T-cell (primary cell): Measurements from ENCODE around the gene C1QL1. TPM values are rescaled to one million over a fixed set of nuclear protein-coding genes. Genes with fewer than 3 reads are reported as not detected.

Experiments used
- ATAC-seq, 4 experiments: fragments of 200-7000 bp in 3 of 4; fragments of 150-1000 bp in 1 of 4; cut with Tn5 transposase; replicated peaks in 1 of 4; 1 replicate in 3 of 4; 2 replicates in 1 of 4; pipeline ENCODE4 v1.10.0; 2021; ENCODE audit warnings: moderate library complexity in 3 of 4, mild to moderate bottlenecking in 2 of 4, moderate number of reproducible peaks in 1 of 4
- CTCF ChIA-PET, 2 donors: fragments of 300-600 bp; sonication (Branson Sonifier 250); formaldehyde crosslinking; loops; one replicate each; lab custom pipeline; 2022; ENCODE audit warnings: antibody characterized with exemption in 2 of 2; lab: Charles Lee
- POLR2A ChIA-PET, 2 donors: fragments of 300-600 bp; sonication (Branson Sonifier 250); formaldehyde crosslinking; loops; one replicate each; lab custom pipeline; 2022; ENCODE audit warnings: antibody characterized with exemption in 2 of 2; lab: Charles Lee
- DNase-seq, 35 experiments: peaks; one replicate each; pipeline versions ENCODE4 v3.0.0 to v3.0.0-alpha.2; 2013 to 2023
- H3K27ac ChIP-seq: one replicate; pipeline ENCODE4 v1.5.1; 2013; ENCODE audit warnings: low read length
- H3K27me3 ChIP-seq, 2 experiments: replicated peaks in 1 of 2; 1 replicate in 1 of 2; 2 replicates in 1 of 2; pipeline versions ENCODE4 v1.6.1 to v1.7.0; 2013; ENCODE audit warnings: low read length in 1 of 2, mixed read lengths in 1 of 2; ENCODE audit not compliant: control insufficient read depth in 2 of 2, insufficient read depth in 2 of 2; ENCODE audit errors: extremely low read depth in 1 of 2
- H3K36me3 ChIP-seq, 2 donors: 1 replicate in 1 of 2; 2 replicates in 1 of 2; pipeline versions ENCODE4 v1.6.1 to v1.7.0; 2013; ENCODE audit warnings: low read length in 1 of 2; ENCODE audit not compliant: control insufficient read depth in 2 of 2, insufficient read depth in 1 of 2; ENCODE audit errors: extremely low read depth in 1 of 2
- H3K4me1 ChIP-seq, 2 experiments: 1 replicate in 1 of 2; 2 replicates in 1 of 2; pipeline versions ENCODE4 v1.6.1 to v1.7.0; 2013; ENCODE audit warnings: low read length in 2 of 2, mixed read lengths in 1 of 2; ENCODE audit not compliant: insufficient read depth in 2 of 2, control insufficient read depth in 1 of 2; ENCODE audit errors: extremely low read depth in 1 of 2
- H3K4me3 ChIP-seq, 2 donors: 1 replicate in 1 of 2; 2 replicates in 1 of 2; pipeline versions ENCODE4 v1.5.1 to v1.7.0; 2013; ENCODE audit warnings: mild to moderate bottlenecking in 2 of 2, low read length in 1 of 2, moderate library complexity in 1 of 2; ENCODE audit not compliant: control insufficient read depth in 1 of 2; ENCODE audit errors: extremely low read depth in 1 of 2
- H3K9me3 ChIP-seq: 2 replicates; pipeline ENCODE4 v1.7.0; 2013
- H3K27ac Mint-ChIP-seq, 2 donors: one replicate each; pipeline ENCODE4 v1.8.0; 2020 to 2021; ENCODE audit warnings: mild to moderate bottlenecking in 2 of 2, mixed read lengths in 2 of 2
- H3K27me3 Mint-ChIP-seq, 2 donors: one replicate each; pipeline ENCODE4 v1.8.0; 2021 to 2022; ENCODE audit warnings: mixed read lengths in 2 of 2
- H3K36me3 Mint-ChIP-seq: one replicate; pipeline ENCODE4 v1.8.0; 2021; ENCODE audit warnings: mixed read lengths
- H3K4me1 Mint-ChIP-seq, 3 donors: one replicate each; pipeline ENCODE4 v1.8.0; 2020 to 2022; ENCODE audit warnings: mixed read lengths in 3 of 3, mild to moderate bottlenecking in 1 of 3
- H3K4me3 Mint-ChIP-seq, 3 donors: one replicate each; pipeline ENCODE4 v1.8.0; 2020 to 2022; ENCODE audit warnings: mild to moderate bottlenecking in 3 of 3, mixed read lengths in 3 of 3, moderate library complexity in 3 of 3
- H3K9me3 Mint-ChIP-seq, 3 donors: one replicate each; pipeline ENCODE4 v1.8.0; 2020 to 2022; ENCODE audit warnings: mixed read lengths in 3 of 3
- WGBS: methylation state at CpG from one replicate; pipeline ENCODE4 v1.1.5; 2013; ENCODE audit warnings: missing lambda C conversion rate; ENCODE audit not compliant: insufficient coverage; 5-methylcytosine and 5-hydroxymethylcytosine counted together
- total RNA-seq, 35 experiments: library from RNA in 6 of 35; stranded (reverse) in 6 of 35; fragments of 120-200 nt in 1 of 35; gene quantifications; one replicate each; pipeline versions ENCODE4 v1.2.1 to v1.2.4 and lab custom pipeline; 2013 to 2026

Gene C1QL1
- total RNA-seq, 5 donors from 2014 or later (not counting 1 experiment from before 2014, with no cell fraction given): not detected

DNA sequence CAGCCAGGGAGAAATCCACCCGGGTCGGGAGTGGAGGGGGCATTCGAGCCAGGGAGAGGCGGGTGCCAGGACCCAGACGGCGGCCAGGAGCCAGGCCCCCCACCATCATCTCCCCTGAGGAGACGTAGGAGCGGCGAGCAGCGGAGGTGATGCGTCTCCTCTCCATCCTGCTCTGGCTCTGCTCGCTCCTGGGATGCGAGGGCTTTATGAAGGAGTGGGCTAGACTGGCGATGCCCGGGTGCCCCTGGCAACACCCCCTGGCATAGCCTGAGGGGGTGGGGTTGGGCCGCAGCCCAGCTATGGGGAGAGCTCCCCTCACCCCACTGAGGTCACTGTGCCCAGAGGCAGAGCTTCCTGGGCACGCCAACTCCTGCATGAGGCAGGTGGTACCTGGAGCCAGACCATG is 52.8 kb downstream of the C1QL1 start, which contains the start of gene GFAP:
Gene GFAP (minus strand): TSS at position 180 of the 406 bp plus-strand sequence. CDS start 14 bp downstream, at position 166.
- Histone ChIP-seq H3K9me3 (no peaks in the 10 kb centered on the region), H3K4me1 (peaks cover 0 to 12% of the 10 kb centered on the region in 2 experiments), H3K36me3 (no peaks in the 10 kb centered on the region), H3K27ac (no peak within 1 kb of the TSS), H3K27me3 (peaks cover 2 to 68% of the 10 kb centered on the region in 2 experiments), H3K4me3 (no peak within 1 kb of the TSS)
- 86% methylated on average over 14 of the region's 17 CpGs for WGBS
- H3K4me1 Mint-ChIP-seq: peaks cover 8 to 13% (median 12%) of the 10 kb centered on the region in 3 donors
- H3K4me3 Mint-ChIP-seq: no peak within 1 kb of the TSS
- H3K27me3 Mint-ChIP-seq: peaks cover 25 to 41% of the 10 kb centered on the region in 2 donors
- no peak for DNase-seq
- ChIA-PET POLR2A (no interaction called here), CTCF (no interaction called here)
- H3K9me3 Mint-ChIP-seq: no peaks in the 10 kb centered on the region
- H3K27ac Mint-ChIP-seq: no peak within 1 kb of the TSS
- H3K36me3 Mint-ChIP-seq: no peaks in the 10 kb centered on the region
- no peak for ATAC-seq

DNA sequence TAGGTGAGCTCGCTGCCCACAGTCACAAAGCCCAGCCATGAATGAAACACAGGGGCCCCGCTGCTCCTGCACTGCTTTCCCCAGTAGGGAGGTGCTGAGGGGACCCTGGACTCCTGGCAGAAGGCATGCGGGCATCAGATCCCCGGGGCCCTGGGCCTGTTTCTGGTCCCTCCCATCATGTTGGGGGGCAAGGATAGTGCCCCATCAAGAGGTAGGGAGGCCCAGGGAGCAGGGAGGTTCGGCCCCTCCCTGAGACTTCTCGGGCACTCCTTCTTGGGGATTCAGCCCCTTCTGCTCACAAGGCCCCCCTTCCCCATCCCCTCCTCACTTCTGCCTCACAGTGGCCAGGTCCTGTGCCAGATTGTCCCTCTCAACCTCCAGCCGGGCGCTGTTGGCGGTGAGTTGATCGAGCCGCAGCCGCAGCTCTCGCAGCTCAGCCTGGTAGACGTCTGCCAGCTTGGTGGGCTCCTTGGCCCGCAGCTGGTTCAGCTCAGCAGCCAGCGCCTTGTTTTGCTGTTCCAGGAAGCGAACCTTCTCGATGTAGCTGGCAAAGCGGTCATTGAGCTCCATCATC is 53.3 kb downstream of the C1QL1 start:
- Mint-ChIP-seq H3K27me3 (peaks cover 25 to 37% of the 10 kb centered on the region in 2 donors), H3K4me3 (no peak overlapping the region), H3K9me3 (no peaks in the 10 kb centered on the region), H3K4me1 (peaks cover 8 to 13% (median 12%) of the 10 kb centered on the region in 3 donors), H3K36me3 (no peaks in the 10 kb centered on the region), H3K27ac (no peak overlapping the region)
- WGBS: 85% methylated on average over 17 of the region's 19 CpGs
- no peak overlapping the region for H3K4me3 ChIP-seq
- no peaks in the 10 kb centered on the region for H3K9me3 ChIP-seq
- no peak overlapping the region for H3K27ac ChIP-seq
- no peaks in the 10 kb centered on the region for H3K36me3 ChIP-seq
- peaks cover 0 to 12% of the 10 kb centered on the region in 2 experiments for H3K4me1 ChIP-seq
- ChIA-PET CTCF (no interaction called here), POLR2A (no interaction called here)
- no peak for DNase-seq
- ATAC-seq: no peak
- H3K27me3 ChIP-seq: peaks cover 2 to 69% of the 10 kb centered on the region in 2 experiments

DNA sequence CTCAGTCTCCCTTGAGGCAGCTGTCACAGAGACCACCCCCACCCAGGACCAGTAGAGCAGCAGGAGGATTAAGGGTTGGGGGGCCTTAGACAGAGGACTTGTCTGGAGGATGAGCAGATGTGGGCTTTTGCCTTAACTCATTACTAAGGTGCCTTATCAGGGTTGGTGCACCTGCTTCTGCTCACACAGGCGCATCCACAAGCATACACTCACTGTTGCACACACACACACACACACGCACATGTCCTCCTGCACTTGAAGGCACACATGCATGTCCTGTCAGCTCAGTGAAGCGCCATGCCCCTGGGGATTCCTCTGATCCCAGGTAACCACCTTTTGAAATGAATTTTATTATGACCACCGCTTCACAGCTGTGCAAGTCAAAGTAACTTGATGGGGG is 54.0 kb downstream of the C1QL1 start:
- H3K9me3 Mint-ChIP-seq: no peaks in the 10 kb centered on the region
- H3K27me3 ChIP-seq: peaks cover 2 to 68% of the 10 kb centered on the region in 2 experiments
- ATAC-seq (no peak), DNase-seq (no peak)
- no peaks in the 10 kb centered on the region for H3K9me3 ChIP-seq
- peaks cover 8 to 13% (median 12%) of the 10 kb centered on the region in 3 donors for H3K4me1 Mint-ChIP-seq
- no peak overlapping the region for H3K4me3 ChIP-seq
- no peaks in the 10 kb centered on the region for H3K36me3 ChIP-seq
- WGBS: 70% methylated on average over 4 of the region's 4 CpGs
- H3K27me3 Mint-ChIP-seq: peaks cover 25 to 37% of the 10 kb centered on the region in 2 donors
- H3K27ac ChIP-seq: no peak overlapping the region
- H3K4me1 ChIP-seq: peaks cover 0 to 12% of the 10 kb centered on the region in 2 experiments
- H3K4me3 Mint-ChIP-seq: no peak overlapping the region
- ChIA-PET CTCF (no interaction called here), POLR2A (no interaction called here)
- H3K36me3 Mint-ChIP-seq: no peaks in the 10 kb centered on the region
- no peak overlapping the region for H3K27ac Mint-ChIP-seq

GRCh38 chr17:44913676-44914075 is 54.4 kb downstream of the C1QL1 start:
- Mint-ChIP-seq H3K9me3 (no peaks in the 10 kb centered on the region), H3K4me1 (peaks cover 8 to 13% (median 12%) of the 10 kb centered on the region in 3 donors), H3K4me3 (no peak overlapping the region), H3K27ac (peak overlapping the region in 1 of 2 donors; percentile 5), H3K27me3 (peaks cover 25 to 37% of the 10 kb centered on the region in 2 donors), H3K36me3 (no peaks in the 10 kb centered on the region)
- H3K9me3 ChIP-seq: no peaks in the 10 kb centered on the region
- no peak for DNase-seq
- H3K27me3 ChIP-seq: peaks cover 2 to 68% of the 10 kb centered on the region in 2 experiments
- H3K4me3 ChIP-seq: no peak overlapping the region
- no CpG with 5 or more reads among the region's 6 CpGs for WGBS
- H3K4me1 ChIP-seq: peaks cover 0 to 12% of the 10 kb centered on the region in 2 experiments
- ATAC-seq: no peak
- H3K27ac ChIP-seq: no peak overlapping the region
- CTCF ChIA-PET: no interaction called here
- H3K36me3 ChIP-seq: no peaks in the 10 kb centered on the region
- POLR2A ChIA-PET: no interaction called here

- DNase-seq (no peak), ATAC-seq (no peak)
- CTCF ChIA-PET: interaction anchor here in 1 of 2 donors (0.5 kb wide), 1 partner anchor 241 kb away, joined by 4 read pairs; no protein-coding TSS in a partner anchor
- Mint-ChIP-seq H3K36me3 (no peaks in the 10 kb centered on the region), H3K4me3 (peak overlapping the region in 1 of 3 donors; percentile 52), H3K4me1 (peaks cover 8 to 13% (median 12%) of the 10 kb centered on the region in 3 donors), H3K27ac (no peak overlapping the region), H3K27me3 (peaks cover 25 to 39% of the 10 kb centered on the region in 2 donors), H3K9me3 (no peaks in the 10 kb centered on the region)
- 83% methylated on average over 13 of the region's 14 CpGs for WGBS
- Histone ChIP-seq H3K9me3 (no peaks in the 10 kb centered on the region), H3K4me3 (no peak overlapping the region), H3K36me3 (no peaks in the 10 kb centered on the region), H3K27ac (no peak overlapping the region), H3K4me1 (peaks cover 0 to 12% of the 10 kb centered on the region in 2 experiments), H3K27me3 (peaks cover 2 to 71% of the 10 kb centered on the region in 2 experiments)
- POLR2A ChIA-PET: no interaction called here
Measured at GRCh38 chr17:44912763-44913544, 55.1 kb downstream of the C1QL1 start.
